ENCODE results near the gene PSME3.

- TF ChIP-seq CTCF (IDR thresholded peaks at IDR 0.05) (no peak), POLR2A (IDR thresholded peaks at IDR 0.05) (no peak), POLR2AphosphoS5 (IDR thresholded peaks at IDR 0.05) (no peak)
Measured at GRCh38 chr17:42783791-42784138, 49.4 kb upstream of the PSME3 start.
